Activated CD4-positive, alpha-beta T cell treated with anti-CD3 and anti-CD28 coated beads, Interleukin-2, Interleukin-4, amounts not matched to agents 100 ng/mL and 50 ng/mL, durations not matched to agents 16 hours and 8 hours (primary cell): ENCODE measurements around the gene VPS8.
"Not testable (repeated sequence)": the region's sequence is repeated elsewhere in the genome, so short reads cannot be mapped to it uniquely, and the experiment has no call there.

Source experiments
- DNase-seq: peaks from one replicate; pipeline ENCODE4 v3.0.0-alpha.2; 2020; ENCODE audit warnings: low spot score

The VPS8 gene

DNA sequence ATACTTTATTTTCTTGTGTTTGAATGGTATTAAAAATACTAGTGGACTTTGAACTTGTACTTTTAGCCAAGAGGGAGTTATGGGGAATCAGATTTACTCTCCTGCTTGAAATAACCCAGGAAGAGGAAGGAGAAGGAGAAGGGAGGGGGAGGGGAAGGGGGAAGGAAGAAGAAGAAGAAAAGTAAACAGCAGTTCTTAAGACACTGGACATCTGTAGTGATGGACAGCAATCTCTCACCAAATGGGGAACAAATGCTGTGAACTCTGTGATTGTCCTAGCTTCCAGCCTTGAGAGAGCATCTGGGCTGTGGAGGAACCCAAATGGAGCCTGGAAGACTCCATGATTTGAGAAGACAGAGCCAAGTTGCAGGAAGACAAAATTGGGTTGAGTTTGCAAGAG, 52.0 kb downstream of the VPS8 start:
- DNase-seq = no peak

DNA sequence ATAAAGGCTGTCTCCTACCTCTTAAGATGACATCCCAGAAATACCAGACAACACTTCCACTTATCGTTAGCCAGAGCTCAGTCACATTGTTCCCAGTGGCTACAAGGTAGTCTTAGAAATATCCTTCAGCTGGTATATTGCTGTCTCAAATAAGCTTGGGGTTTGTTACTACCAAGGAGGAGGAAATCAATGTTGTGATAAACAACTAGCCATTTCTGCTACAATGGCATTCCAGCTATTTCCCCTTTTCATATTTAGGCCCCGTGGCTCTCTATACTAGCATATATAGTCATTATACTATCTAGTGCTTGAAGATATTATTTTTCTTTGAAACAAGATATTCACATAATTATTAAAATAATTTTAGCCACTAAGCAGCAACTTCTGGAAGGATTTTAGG, 56.5 kb downstream of the VPS8 start:
- no peak for DNase-seq

DNA sequence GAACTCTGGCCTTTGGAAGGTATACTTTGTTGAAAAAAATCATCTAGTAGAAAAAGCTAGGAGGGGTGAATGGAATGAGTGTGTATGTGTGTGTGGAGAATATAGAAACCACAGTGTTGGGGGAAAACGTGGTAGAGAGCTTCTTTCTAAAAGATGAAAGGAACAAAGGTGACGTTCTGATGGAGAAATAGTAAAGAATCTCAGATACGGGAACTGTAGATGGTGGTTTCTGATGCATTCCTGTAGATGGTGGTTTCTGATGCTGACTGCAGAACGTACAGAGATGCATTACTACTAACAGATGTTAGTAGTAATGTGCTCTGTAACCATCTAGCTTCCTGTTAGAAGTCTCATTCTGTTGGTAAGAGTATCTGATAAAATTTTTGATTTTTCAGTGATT, 60.2 kb downstream of the VPS8 start:
- DNase-seq = peak; percentile 70

DNA sequence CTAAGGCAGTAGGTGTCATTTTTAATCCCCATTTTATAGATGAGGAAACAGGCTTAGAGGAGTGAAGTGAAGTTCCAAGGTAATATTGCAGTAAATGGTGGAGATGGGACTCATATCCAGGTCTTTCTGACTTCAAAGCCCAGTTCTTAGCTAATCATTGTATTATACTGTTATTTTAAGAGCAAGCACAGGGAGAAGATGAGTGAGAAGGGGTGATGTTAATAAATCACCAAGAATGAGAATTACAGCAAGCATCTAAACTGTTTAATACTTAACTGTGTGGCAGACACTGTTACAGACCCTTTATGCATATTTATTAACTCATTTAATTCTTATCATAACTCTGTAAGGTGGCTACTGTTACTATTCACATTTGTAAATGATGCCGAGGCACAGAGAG, 61.2 kb downstream of the VPS8 start:
- DNase-seq = no peak

DNA sequence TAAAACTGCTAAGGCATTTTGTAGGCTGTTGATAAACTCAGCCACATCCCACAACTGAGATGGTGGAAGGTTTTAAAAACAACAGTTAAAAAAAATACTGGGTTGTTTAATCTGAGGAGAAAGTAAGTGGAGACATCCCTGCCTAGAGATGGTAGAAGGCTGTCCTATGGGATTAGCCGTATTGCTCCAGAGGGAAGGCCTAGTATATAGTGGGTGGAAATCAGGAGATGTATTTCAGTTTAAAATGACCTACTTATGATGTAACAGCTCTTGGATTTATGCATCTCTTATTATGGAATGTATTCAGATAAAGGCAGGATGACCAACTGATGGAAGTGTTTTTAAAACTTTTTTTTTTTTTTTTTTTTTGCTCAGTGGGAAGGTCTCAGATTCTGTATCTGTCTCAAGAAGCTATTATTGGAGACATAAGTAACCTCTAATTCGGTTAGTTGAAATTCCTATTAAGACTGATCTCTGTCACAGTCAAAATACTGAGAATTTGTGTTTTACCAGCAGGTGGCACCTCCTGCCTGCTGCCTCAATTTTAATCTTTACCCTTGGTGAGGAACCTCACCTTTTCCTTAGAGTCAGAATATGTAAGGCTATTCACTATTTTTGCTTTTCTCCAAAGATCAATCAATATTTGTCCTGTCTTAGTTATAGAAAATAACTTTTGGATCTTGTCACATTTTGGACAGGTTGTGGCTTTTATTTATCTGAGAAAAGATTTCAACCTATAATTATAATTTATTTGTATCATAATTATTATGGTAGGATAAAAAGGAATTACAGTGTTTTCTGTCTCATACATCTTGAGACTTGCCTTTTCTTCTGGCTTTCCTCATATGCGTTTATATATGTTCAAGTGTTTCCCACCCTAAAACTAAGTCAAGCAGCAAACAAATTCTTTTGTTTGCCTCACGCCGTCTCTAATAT, 63.0 kb downstream of the VPS8 start:
- DNase-seq = peak; percentile 32

DNA sequence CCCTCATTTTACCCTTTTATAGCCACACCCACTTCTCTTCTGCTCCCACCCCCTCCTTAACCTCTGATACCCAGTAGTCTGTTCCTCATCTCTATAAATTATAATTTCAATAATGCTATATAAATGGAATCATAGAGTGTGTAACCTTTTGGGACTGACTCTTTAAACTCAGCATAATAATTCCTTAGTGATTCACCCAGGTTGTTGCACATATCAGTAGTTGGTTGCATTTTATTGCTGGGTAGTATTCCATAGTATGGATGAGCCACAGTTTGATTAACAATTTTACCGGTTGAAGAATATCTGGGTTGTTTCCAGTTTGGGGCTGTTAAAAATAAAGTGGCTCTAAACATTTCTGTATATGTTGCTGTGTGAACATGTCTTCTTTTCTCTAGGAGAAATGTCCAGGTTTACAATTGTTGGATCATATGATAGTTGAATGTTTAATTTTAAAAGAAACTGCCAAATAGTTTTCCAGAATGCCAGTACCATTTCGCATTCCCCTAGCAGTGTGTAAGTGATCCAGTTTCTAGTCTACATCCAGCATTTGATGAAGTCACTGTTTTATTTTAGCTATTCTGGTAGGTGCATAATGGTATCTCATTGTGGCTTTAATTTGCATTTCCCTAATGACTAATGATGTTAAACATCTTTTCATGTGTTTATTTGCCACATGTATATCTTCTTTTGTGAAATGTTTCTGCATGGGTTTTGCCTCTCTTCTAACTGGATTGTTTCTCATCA, 68.5 kb downstream of the VPS8 start:
- DNase-seq = no peak

DNA sequence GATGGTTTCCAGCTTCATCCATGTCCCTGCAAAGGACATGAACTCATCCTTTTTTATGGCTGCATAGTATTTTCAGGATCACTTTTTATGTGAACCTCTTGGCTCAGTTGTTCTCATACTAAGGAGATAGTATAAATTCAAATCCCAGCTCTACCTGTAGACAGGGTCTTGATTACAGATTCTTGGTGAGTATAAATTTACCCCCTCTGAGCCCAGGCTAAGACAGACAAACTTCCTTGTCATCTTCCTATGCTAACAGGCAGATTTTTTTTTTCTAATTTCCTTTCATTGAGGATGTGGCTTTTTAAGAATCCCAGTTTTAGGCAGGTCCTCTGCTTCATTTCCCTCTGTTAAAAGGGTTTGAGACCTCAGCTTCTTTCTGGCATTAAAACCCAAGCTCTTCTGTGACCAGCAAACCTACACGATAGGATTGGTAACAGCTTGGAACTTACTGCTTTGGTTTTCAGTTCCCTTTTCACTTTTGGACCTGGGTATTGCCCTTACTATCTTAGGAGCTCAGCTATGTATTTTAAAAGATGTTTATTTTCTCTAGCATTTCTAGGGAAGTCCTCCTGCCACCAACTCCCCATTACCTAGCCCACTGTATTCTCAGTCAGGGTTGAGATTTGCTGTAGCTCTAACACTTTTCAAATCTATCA, 72.5 kb downstream of the VPS8 start:
- DNase-seq = no peak

DNA sequence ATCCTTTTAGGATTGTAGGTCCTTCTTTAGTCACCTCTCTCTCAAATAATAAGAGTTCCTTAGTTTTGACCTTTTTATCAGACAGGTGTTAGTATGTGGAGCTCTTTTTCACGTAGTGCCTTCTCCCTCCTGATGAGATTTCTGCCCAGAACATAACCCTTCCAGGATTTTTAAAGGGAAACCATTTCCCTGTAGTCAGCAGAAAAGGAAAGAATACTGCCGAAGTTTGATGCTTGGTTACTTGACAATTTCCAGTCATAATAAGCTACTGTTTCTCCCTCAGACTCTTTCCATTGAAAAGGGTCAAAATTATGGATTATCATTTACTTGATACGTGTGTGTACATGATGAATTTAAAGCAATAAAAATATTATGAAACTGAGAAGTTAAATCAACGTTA, 73.1 kb downstream of the VPS8 start:
- no peak for DNase-seq

DNA sequence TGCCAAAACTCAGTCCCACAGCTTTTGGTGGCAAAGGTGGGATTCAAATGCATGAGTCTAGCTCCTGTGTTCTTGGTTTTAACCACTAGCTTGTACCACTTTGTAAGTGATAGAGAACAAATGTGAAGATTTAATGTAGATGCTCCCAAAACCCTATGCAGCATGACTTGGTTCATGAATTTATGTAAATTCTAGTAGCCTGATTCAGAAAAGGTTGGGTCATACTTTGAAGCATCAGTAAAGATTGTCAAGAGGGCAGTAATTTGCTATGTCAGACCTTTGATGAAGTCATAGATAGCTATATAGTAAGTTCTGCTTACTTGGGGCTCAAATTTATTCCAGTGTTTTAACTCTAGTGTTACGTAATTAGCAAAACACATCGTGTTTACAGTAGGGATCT, 75.6 kb downstream of the VPS8 start:
- DNase-seq = no peak

DNA sequence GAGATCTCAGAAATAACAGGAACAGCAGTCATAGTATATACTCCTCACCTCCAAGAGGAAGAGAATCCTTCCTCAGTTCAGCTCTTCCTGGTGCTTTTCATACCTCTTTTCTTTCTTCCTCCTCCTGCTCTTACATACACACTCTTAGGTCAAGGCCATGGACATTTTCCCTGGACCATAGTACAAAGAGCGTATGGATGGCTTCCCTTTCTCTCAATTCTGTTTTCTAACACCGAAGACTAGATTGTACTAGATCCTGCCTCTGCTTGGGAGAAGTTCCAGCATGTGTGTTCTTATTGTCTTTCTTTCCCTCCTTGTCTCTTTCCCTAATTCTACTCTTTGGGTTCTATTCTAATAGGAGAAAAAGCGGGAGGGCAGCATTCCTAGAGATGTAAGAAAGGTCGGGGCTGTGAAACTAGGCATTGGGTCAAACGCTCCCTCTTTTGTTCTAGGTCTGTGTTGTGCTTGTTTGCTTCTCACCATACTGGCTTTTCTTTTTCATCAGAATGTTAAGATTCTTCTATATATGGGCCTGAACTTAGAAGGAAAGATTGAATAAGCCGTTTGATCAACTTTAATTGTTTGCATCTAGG, 77.4 kb downstream of the VPS8 start:
- no peak for DNase-seq

DNA sequence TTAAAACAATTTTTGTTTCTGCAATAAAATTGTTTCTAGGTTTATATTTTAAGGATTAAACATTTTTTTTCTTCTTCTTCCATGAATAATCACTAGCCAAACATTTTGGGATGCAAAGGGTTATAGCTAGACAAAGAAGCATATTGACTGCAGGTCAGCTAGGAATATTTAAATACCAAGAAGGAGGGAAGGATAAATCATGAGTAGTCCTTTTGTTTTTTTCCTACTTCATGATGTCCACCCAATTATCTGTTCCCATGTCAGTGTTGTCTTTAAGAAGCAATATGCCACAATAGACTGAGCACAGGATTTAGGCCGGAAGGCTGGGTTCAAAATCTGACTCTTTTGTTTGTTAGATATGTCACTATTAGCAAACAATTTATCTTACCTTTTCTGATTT, 82.1 kb downstream of the VPS8 start:
- DNase-seq = no peak

DNA sequence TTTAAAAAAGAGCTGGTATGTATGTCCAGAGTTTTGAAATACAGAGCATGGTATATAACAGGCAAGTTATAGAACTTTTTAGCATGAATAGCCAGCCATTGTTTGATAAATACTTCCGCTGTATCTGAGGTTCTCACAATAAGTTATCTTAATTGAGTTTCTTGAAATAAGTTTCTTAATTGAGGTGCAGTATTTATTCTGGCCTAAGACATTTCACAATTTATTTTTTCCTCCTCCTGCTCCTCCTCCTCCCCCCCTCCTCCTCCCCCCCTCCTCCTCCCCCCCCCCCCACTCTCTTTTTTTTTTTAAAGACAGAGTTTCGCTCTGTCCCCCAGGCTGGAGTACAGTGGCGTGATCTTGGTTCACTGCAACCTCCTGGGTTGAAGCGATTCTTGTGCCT, 83.4 kb downstream of the VPS8 start:
- no peak for DNase-seq

DNA sequence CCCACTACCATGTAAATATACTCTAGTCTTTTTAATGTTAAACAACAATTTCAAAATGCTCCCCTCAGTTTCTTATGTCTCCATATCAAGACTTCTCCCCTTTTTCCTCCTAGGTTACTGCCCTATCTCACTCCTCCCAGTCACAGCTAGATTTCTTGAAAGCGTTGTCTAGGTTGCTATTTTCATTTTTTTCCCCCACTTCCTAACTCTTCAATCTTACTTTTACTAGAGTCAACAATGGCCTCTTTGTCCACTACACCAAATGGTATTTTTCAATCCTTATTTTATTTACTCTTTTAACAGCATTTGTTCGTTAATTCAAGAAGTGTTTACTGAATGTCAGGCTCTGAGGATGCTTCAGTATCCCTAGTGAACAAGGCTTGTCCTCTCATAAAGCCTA, 84.4 kb downstream of the VPS8 start:
- DNase-seq = no peak

DNA sequence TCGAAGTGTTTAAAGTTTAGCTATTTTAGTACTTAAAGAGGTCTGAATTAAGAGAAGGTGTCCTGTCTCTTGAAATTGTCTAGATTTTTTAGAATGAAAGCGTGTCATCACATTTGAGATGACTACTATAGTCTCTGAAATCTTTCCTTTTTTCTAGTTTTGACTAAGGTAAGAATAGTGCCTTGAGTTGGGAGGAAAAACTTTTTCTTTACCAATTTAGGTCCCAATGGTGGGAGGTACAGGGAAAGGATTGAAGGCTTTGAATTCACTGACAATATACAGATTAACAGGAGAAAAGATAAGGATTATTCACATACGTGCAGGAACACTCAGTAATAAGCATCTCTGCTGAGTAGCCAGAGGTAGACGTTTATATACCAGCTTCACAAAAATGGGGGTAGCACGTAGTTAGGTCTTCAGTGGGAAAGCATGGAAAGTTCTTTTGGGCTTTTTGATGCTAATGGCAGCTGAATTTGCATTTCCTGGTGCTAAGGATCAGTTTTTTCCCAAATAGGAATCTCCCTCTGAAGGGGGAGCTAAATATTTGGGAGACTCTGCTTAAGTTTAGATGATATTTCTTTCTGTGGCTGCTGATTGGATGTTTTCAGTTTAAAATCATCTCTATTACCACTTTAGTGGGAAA, 88.1 kb downstream of the VPS8 start:
- no peak for DNase-seq

DNA sequence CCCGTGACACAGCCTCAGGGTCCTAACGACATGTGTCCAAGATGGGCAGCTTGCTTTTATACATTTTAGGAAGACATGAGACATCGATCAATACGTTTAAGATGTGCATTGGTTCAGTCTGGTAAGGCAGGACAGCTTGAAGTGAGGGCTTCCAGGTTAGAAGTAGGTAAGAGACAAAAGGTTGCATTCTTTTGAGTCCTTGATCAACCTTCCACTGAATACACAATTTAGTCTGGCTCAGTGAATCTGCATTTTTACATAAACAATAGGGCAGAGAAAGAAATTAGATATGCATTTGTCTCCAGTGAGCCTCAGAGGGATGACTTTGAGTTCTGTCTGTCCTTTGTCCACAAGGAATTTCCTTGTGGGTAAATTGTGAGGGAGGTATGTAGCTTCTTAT, 95.1 kb downstream of the VPS8 start:
- DNase-seq = not testable (repeated sequence)

DNA sequence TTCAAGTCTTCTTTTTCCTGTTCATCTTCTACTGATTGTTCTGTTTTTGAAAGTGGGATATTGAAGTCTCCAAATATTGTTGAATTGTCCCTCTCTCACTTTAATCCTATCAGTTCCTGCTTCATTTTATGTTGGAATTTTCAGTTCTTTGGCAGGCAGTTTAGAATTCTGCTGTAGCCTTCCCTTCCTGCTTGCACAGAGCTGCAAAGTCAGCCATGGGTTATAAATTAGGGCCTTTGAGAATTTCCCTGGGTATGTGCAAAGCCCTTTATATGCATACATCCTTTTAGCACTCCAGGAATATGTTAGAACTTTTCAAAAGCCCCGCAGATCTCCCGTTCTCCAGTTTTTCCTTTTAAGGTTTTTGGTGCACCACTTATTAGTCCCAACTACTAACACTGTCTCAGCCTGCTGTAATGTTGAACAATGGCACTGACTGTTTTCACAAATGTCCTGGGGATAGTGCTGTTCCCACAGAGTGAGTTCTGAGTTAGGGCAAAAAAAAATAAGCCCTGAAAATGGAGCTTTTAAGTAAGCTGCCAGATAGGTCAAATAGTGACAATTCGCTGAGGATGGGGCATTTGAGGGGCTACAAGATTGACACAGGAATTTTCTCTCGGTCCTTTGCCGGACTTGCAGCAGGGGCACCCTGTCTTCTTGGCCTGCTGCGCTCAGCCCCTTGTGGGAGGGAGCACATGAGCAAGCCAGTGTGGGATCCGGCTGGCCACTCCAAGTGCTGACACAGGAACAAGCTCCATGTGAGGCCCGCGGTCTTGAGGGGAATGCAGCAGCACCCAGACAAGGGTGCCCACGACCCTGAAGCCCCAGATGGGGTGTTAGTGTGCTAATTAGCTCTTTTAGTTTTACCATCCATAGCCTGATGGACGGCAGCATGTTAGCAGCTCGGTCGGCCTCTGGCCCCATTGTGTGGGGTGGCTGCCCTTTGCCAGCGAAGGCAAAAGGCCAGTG, 96.0 kb downstream of the VPS8 start:
- DNase-seq = no peak

DNA sequence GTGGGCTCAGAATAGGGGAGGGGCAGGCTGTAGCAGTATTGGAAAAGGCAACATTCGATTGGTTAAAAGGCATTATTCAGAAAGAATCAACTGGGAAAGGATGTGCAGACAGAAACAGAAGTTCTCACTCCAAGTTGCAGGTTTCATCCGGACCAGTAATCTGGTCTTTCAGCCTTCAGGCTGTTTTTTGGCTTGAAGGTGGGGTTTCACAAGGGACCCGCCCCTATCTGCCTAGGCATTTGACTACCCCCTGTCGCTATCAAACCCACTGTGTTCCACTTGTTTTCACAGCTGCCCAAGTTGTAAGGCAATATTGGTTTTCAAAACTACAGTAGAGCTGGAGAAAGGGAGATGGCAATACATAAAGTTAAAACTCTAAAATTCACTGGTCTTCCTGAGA, 96.9 kb downstream of the VPS8 start:
- DNase-seq = no peak

DNA sequence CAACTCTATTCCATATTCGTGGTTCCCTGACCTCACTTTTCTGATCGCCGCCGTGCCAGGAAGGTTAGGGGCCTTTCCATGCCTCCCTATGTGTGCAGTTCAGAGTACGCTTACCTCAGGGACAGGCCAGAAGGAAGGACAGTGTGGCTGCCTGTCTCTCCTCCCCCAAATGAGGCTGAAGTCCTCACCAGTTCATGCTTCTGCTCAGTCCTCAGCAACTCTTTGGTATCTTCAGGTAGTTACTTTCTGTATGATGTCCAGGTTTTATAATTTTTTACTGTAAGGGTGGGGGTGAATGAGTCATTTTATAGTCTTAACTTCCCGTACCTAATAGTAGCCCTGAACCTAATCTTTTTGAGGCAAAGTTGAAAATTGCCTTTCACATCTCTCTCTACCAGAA, 98.7 kb downstream of the VPS8 start:
- DNase-seq = no peak

DNA sequence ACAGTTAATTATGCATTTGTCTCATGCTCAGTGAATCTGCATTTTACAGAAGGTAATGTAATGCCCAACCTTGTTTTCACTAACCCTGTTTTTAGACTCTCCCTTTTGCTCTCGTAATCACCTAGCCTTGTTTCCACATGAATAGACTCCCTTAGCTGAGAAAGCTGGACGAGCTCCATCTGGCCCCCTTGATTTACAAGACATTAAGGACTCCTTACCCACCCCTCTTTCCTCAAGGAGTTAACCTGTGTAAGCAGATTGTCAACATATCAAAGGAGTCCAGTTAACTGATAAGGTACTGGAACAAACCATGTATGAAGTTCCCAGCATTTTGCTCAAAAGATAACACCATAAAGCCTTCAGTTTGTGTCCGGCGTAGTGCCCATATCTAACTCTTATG, 99.6 kb downstream of the VPS8 start:
- no peak for DNase-seq

DNA sequence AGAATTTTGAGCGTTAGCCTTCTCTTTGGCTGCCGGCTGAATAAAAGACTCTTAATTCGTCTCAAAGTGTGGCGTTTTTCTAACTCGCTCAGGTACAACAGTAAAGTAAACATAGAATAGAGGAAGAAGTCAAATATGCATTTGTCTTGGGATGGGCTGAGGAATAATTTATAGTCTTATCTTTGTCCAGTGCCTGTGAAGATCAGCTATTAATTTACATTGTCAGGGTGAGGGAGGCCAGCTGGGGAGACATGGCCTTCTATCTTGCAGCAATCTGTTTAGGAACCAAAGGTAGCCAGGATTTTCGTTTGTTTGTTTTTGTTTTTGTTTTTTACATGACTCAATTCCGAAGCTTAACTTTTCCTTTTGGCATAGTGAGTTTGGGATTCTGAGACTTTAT, 100.2 kb downstream of the VPS8 start:
- DNase-seq = no peak

DNA sequence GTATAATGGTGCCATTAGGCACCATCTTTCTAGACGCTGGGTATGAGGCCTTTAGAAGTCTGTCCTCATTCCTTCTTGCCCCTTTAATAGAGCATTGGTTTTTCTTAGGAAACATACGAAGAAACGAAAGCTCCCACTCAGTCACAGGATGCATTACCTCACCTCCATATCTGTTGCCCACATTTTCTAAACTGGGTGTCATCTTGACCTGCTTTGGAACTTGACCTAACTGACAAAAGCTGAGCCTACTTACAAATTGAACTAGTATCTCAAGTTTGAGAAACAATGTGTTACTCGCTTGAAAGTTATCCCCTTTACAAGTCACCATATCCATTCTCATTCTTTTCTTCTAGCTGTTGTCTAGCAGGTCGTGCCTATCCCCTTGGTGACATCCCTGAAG, 102.7 kb downstream of the VPS8 start:
- no peak for DNase-seq
